GM12878 (cell line): ENCODE data around the gene RXFP4. TPM values are rescaled to one million over a fixed set of nuclear protein-coding genes. Genes with fewer than 3 reads are reported as not detected.
A peak's percentile ranks its signal among the peaks of the same experiment; 100 is the strongest.

Experiments
- ATAC-seq: fragments of 200-7000 bp; cut with Tn5 transposase; 3 replicates; pipeline ENCODE4 v1.9.1; 2020; ENCODE audit warnings: mild to moderate bottlenecking, moderate library complexity
- BruUV-seq: library from RNA; stranded (reverse); fragments of 400-500 nt; replicated peaks from 2 replicates; lab custom pipeline; 2021; lab: Mats Ljungman, UMichigan
- CTCF ChIA-PET: fragments of 300-600 bp; sonication (Branson Sonifier 250); formaldehyde crosslinking; extraction: SDS; loops from one replicate; lab custom pipeline; 2021; ENCODE audit warnings: inconsistent platforms; lab: Yijun Ruan, JAX
- POLR2A ChIA-PET: fragments of 350-600 bp; formaldehyde crosslinking; extraction: SDS; loops from one replicate; lab custom pipeline; 2021; ENCODE audit warnings: inconsistent platforms; lab: Charles Lee
- RAD21 ChIA-PET: fragments of 300-600 bp; sonication (Branson Sonifier 250); formaldehyde crosslinking; loops from one replicate; lab custom pipeline; 2023; ENCODE audit warnings: antibody characterized with exemption; ENCODE audit not compliant: unreplicated experiment; lab: Charles Lee
- SMC1A ChIA-PET: fragments of 300-600 bp; sonication (Branson Sonifier 250); formaldehyde crosslinking; loops from one replicate; lab custom pipeline; 2023; ENCODE audit not compliant: unreplicated experiment, uncharacterized antibody; lab: Charles Lee
- DNase-seq: peaks from one replicate; pipeline ENCODE4 v3.0.0-alpha.2; 2011; ENCODE audit warnings: low read depth, low spot score
- FAIRE-seq: peaks from 3 replicates; lab custom pipeline; 2011; peaks lifted over from hg19 to GRCh38; lab: Jason Lieb, UNC
- H2AFZ ChIP-seq: 2 replicates; pipeline ENCODE4 v1.6.0; 2011; ENCODE audit warnings: low read depth, low read length, control low read depth; ENCODE audit not compliant: control insufficient read depth
- H3K27ac ChIP-seq: 2 replicates; pipeline ENCODE4 v1.5.1; 2011; ENCODE audit warnings: control low read depth; ENCODE audit not compliant: control insufficient read depth, insufficient read depth
- H3K27me3 ChIP-seq, 2 experiments: replicated peaks in 1 of 2; 2 replicates each; pipeline versions ENCODE4 v1.6.0 to v1.6.1; 2011; ENCODE audit warnings: low read length in 1 of 2; ENCODE audit not compliant: control insufficient read depth in 2 of 2, insufficient read depth in 2 of 2
- H3K36me3 ChIP-seq, 2 experiments: 2 replicates each; pipeline ENCODE4 v1.5.1; 2011; ENCODE audit warnings: low read length in 1 of 2; ENCODE audit not compliant: control insufficient read depth in 2 of 2, insufficient read depth in 2 of 2
- H3K4me1 ChIP-seq: 2 replicates; pipeline ENCODE4 v1.6.1; 2011; ENCODE audit warnings: mild to moderate bottlenecking, low read length, moderate library complexity, mixed read lengths; ENCODE audit not compliant: control insufficient read depth, insufficient read depth
- H3K4me2 ChIP-seq: 2 replicates; pipeline ENCODE4 v1.6.0; 2011; ENCODE audit warnings: control low read depth; ENCODE audit not compliant: control insufficient read depth, insufficient read depth
- H3K4me3 ChIP-seq: fragments of 200-600 bp; sonication (generic); 2 replicates; pipeline ENCODE4 v1.5.1; 2016
- H3K79me2 ChIP-seq: 2 replicates; pipeline ENCODE4 v1.6.0; 2011; ENCODE audit warnings: low read length; ENCODE audit not compliant: control insufficient read depth, insufficient read depth
- H3K9ac ChIP-seq: 2 replicates; pipeline ENCODE4 v1.8.0; 2011; ENCODE audit warnings: low read length, control low read depth, mixed read lengths; ENCODE audit not compliant: control insufficient read depth, insufficient read depth
- H3K9me3 ChIP-seq: replicated peaks from 3 replicates; pipeline ENCODE4 v1.5.1; 2011; ENCODE audit warnings: mild to moderate bottlenecking, low read length; ENCODE audit not compliant: control insufficient read depth, insufficient read depth
- H4K20me1 ChIP-seq: 2 replicates; pipeline ENCODE4 v1.6.0; 2011; ENCODE audit not compliant: control insufficient read depth, insufficient read depth
- BCL3 ChIP-seq: IDR thresholded peaks from 2 replicates; pipeline ENCODE4 v1.6.1; 2011; ENCODE audit warnings: borderline replicate concordance, low read depth, mild to moderate bottlenecking, moderate library complexity, low read length; ENCODE audit not compliant: insufficient read depth, poor library complexity, severe bottlenecking
- IKZF1 ChIP-seq: fragments of 450-650 bp; conservative IDR thresholded peaks from 2 replicates; pipeline ENCODE4 v1.6.1; 2017; ENCODE audit warnings: antibody characterized with exemption, mild to moderate bottlenecking
- NBN ChIP-seq: fragments of 450-650 bp; IDR thresholded peaks from 2 replicates; pipeline ENCODE4 v1.6.1; 2016
- POLR2AphosphoS2 ChIP-seq: IDR thresholded peaks from 2 replicates; pipeline ENCODE4 v1.6.1; 2011; ENCODE audit warnings: low read depth, mild to moderate bottlenecking, low read length, improper control_type of control experiment, moderate library complexity
- ZBTB40 ChIP-seq: fragments of 450-650 bp; IDR thresholded peaks from 2 replicates; pipeline ENCODE4 v1.6.1; 2016; ENCODE audit warnings: mild to moderate bottlenecking, moderate library complexity, borderline replicate concordance
- ZNF217 ChIP-seq: fragments of 450-650 bp; IDR thresholded peaks from 2 replicates; pipeline ENCODE4 v1.6.1; 2017; ENCODE audit warnings: antibody characterized with exemption, mild to moderate bottlenecking
- ZNF384 ChIP-seq: IDR thresholded peaks from 2 replicates; pipeline ENCODE4 v1.6.1; 2012; ENCODE audit warnings: low read depth, mild to moderate bottlenecking, low read length, improper control_type of control experiment, borderline replicate concordance
- WGBS: methylation state at CpG from one replicate; pipeline ENCODE4 v1.1.6; 2016; ENCODE audit warnings: low lambda C conversion rate; ENCODE audit not compliant: insufficient replicate concordance, insufficient coverage; ENCODE audit errors: missing lambda C conversion rate; 5-methylcytosine and 5-hydroxymethylcytosine counted together
- in situ Hi-C: fragments of 300-500 bp; cut with MboI; formaldehyde crosslinking; loops from 9 replicates; pipeline ENCODE4 v1.14.3; 2018; ENCODE audit warnings: mixed read lengths
- intact Hi-C: fragments of 100-400 bp; cut with micrococcal nuclease; formaldehyde crosslinking; loops from one replicate; pipeline ENCODE4 v1.14.2; 2022; ENCODE audit not compliant: unreplicated experiment
- polyA plus RNA-seq, 11 experiments: library from polyadenylated mRNA; depleted of rRNA in 4 of 11; unstranded in 6 of 11; stranded (reverse) in 5 of 11; fragments of >200 nt; fragmentation: Nextera tagmentation in 4 of 11; fragmentation: Illumina TruSeq in 1 of 11; extraction: Ambion mirVana in 4 of 11; extraction: Trizol in 1 of 11; gene quantifications; 1 replicate in 1 of 11; 2 replicates in 10 of 11; pipeline versions ENCODE4 v1.2.1 to v1.2.3, GENCODE V29; 2011 to 2016; ENCODE audit warnings: inconsistent platforms in 2 of 11, missing spikeins in 2 of 11, low read depth in 1 of 11
- total RNA-seq, 4 experiments: library from RNA; depleted of rRNA in 3 of 4; stranded (reverse); fragments of >200 nt in 3 of 4; fragmentation: Illumina TruSeq in 1 of 4; extraction: Trizol in 1 of 4; gene quantifications; 2 replicates each; pipeline versions ENCODE4 v1.2.1 to v1.2.3, GENCODE V29; 2013 to 2021
- TF ChIP-seq, protein P1 (sequence below): fragments of 450-650 bp; IDR thresholded peaks from 2 replicates; pipeline ENCODE4 v1.6.1; 2016; ENCODE audit warnings: mild to moderate bottlenecking
- TF ChIP-seq, protein P2 (sequence below): fragments of 450-650 bp; formaldehyde crosslinking; IDR thresholded peaks from 2 replicates; pipeline ENCODE4 v1.4.0; 2020; ENCODE audit warnings: mild to moderate bottlenecking, moderate library complexity
- TF ChIP-seq, protein P3 (sequence below): IDR thresholded peaks from 2 replicates; pipeline ENCODE4 v1.6.1; 2012; ENCODE audit warnings: low read length, inconsistent platforms

Gene RXFP4
- total and polyA plus RNA-seq, 10 of the 15 experiments (the other 5 are each of a cell fraction or from before 2014, with no cell fraction given) = 0.10 to 0.40 (median 0.39) TPM; not detected in 7

GRCh38 chr1:155968051-155968400 lies 26.6 kb downstream of the RXFP4 start (continued):
- TF ChIP-seq IKZF1 (no peak), ZNF384 (peak; percentile 54; the same call in 1 of the 2 replicates), BCL3 (no peak)

GRCh38 chr1:155968670-155969069 lies 27.2 kb downstream of the RXFP4 start:
- no peak overlapping the region for H3K4me3 ChIP-seq
- POLR2A ChIA-PET = interaction anchor here (0.6 to 2.2 kb wide), 6 partner anchors 9 to 50 kb away, joined by 3 to 20 read pairs (median 4); partner anchors contain the start of gene ARHGEF2
- no peak overlapping the region for H3K4me2 ChIP-seq
- RAD21 ChIA-PET = no interaction called here
- ATAC-seq (no peak), DNase-seq (no peak), FAIRE-seq (no peak)
- no peak overlapping the region for H3K9ac ChIP-seq
- intact Hi-C loops = no loop called here
- peaks cover 30 to 50% of the 10 kb centered on the region in 2 experiments for H3K36me3 ChIP-seq
- in situ Hi-C loops = no loop called here
- H4K20me1 ChIP-seq = peaks cover 8% of the 10 kb centered on the region
- CTCF ChIA-PET = interaction anchor here (0.9 to 4.5 kb wide), 3 partner anchors 9 to 21 kb away, joined by 3 to 54 read pairs (median 6); partner anchors contain the start of gene ARHGEF2
- H3K79me2 ChIP-seq = peaks cover 65% of the 10 kb centered on the region
- no peaks in the 10 kb centered on the region for H3K27me3 ChIP-seq
- H3K27ac ChIP-seq = no peak overlapping the region
- no TSS peak for BruUV-seq
- peaks cover 51% of the 10 kb centered on the region for H3K4me1 ChIP-seq
- no peaks in the 10 kb centered on the region for H3K9me3 ChIP-seq
- no peak overlapping the region for H2AFZ ChIP-seq
- SMC1A ChIA-PET = interaction anchor here (0.7 to 16.7 kb wide), 8 partner anchors 8 to 40 kb away, joined by 3 to 152 read pairs (median 8); partner anchors contain the start of gene ARHGEF2
- WGBS = 71% methylated on average over 2 of the region's 3 CpGs
- TF ChIP-seq, protein P1, sequence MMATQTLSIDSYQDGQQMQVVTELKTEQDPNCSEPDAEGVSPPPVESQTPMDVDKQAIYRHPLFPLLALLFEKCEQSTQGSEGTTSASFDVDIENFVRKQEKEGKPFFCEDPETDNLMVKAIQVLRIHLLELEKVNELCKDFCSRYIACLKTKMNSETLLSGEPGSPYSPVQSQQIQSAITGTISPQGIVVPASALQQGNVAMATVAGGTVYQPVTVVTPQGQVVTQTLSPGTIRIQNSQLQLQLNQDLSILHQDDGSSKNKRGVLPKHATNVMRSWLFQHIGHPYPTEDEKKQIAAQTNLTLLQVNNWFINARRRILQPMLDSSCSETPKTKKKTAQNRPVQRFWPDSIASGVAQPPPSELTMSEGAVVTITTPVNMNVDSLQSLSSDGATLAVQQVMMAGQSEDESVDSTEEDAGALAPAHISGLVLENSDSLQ = no peak
- TF ChIP-seq ZNF217 = no peak
- no peak for TF ChIP-seq POLR2AphosphoS2
- TF ChIP-seq NBN = no peak
- TF ChIP-seq, protein P2, sequence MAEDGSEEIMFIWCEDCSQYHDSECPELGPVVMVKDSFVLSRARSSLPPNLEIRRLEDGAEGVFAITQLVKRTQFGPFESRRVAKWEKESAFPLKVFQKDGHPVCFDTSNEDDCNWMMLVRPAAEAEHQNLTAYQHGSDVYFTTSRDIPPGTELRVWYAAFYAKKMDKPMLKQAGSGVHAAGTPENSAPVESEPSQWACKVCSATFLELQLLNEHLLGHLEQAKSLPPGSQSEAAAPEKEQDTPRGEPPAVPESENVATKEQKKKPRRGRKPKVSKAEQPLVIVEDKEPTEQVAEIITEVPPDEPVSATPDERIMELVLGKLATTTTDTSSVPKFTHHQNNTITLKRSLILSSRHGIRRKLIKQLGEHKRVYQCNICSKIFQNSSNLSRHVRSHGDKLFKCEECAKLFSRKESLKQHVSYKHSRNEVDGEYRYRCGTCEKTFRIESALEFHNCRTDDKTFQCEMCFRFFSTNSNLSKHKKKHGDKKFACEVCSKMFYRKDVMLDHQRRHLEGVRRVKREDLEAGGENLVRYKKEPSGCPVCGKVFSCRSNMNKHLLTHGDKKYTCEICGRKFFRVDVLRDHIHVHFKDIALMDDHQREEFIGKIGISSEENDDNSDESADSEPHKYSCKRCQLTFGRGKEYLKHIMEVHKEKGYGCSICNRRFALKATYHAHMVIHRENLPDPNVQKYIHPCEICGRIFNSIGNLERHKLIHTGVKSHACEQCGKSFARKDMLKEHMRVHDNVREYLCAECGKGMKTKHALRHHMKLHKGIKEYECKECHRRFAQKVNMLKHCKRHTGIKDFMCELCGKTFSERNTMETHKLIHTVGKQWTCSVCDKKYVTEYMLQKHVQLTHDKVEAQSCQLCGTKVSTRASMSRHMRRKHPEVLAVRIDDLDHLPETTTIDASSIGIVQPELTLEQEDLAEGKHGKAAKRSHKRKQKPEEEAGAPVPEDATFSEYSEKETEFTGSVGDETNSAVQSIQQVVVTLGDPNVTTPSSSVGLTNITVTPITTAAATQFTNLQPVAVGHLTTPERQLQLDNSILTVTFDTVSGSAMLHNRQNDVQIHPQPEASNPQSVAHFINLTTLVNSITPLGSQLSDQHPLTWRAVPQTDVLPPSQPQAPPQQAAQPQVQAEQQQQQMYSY (CRISPR knock-in tag) = no peak
- no peak for TF ChIP-seq ZBTB40
- TF ChIP-seq, protein P3, sequence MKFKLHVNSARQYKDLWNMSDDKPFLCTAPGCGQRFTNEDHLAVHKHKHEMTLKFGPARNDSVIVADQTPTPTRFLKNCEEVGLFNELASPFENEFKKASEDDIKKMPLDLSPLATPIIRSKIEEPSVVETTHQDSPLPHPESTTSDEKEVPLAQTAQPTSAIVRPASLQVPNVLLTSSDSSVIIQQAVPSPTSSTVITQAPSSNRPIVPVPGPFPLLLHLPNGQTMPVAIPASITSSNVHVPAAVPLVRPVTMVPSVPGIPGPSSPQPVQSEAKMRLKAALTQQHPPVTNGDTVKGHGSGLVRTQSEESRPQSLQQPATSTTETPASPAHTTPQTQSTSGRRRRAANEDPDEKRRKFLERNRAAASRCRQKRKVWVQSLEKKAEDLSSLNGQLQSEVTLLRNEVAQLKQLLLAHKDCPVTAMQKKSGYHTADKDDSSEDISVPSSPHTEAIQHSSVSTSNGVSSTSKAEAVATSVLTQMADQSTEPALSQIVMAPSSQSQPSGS = no peak
